Lung (tissue), 12 donors: ENCODE measurements around the gene ZNF281. TPM values are rescaled to one million over a fixed set of nuclear protein-coding genes. Genes with fewer than 3 reads are reported as not detected.

Experiments used
- ATAC-seq: fragments of 200-7000 bp; cut with Tn5 transposase; one replicate; pipeline ENCODE4 v1.9.1; 2020; ENCODE audit warnings: moderate number of reproducible peaks; ENCODE audit not compliant: insufficient read depth, low FRiP score
- DNase-seq, 3 donors: peaks; one replicate each; pipeline ENCODE4 v3.0.0-alpha.2; 2013 to 2017
- H3K27ac ChIP-seq, 2 donors: one replicate each; pipeline ENCODE4 v1.5.1; 2013; ENCODE audit warnings: mild to moderate bottlenecking in 2 of 2, moderate library complexity in 2 of 2, control low read depth in 1 of 2, inconsistent platforms in 1 of 2, low read depth in 1 of 2, low read length in 1 of 2
- H3K27me3 ChIP-seq, 3 donors: one replicate each; pipeline ENCODE4 v1.5.1; 2013; ENCODE audit warnings: low read length in 2 of 3; ENCODE audit not compliant: control insufficient read depth in 3 of 3, insufficient read depth in 3 of 3
- H3K36me3 ChIP-seq, 4 donors: one replicate each; pipeline ENCODE4 v1.5.1; 2013; ENCODE audit warnings: low read length in 4 of 4, mild to moderate bottlenecking in 1 of 4, moderate library complexity in 1 of 4; ENCODE audit not compliant: control insufficient read depth in 4 of 4, insufficient read depth in 4 of 4
- H3K4me1 ChIP-seq, 5 donors: one replicate each; pipeline ENCODE4 v1.5.1; 2013; ENCODE audit warnings: low read length in 5 of 5, mild to moderate bottlenecking in 2 of 5, moderate library complexity in 1 of 5; ENCODE audit not compliant: control insufficient read depth in 5 of 5, insufficient read depth in 5 of 5
- H3K4me3 ChIP-seq: one replicate; pipeline ENCODE4 v1.5.1; 2013; ENCODE audit warnings: mild to moderate bottlenecking, control low read depth, moderate library complexity
- H3K9ac ChIP-seq, 2 donors: one replicate each; pipeline ENCODE4 v1.5.1; 2013; ENCODE audit warnings: low read length in 2 of 2, control low read depth in 1 of 2; ENCODE audit not compliant: insufficient read depth in 1 of 2
- H3K9me3 ChIP-seq, 4 donors: one replicate each; pipeline ENCODE4 v1.5.1; 2013; ENCODE audit warnings: low read length in 3 of 4, mild to moderate bottlenecking in 1 of 4, moderate library complexity in 1 of 4; ENCODE audit not compliant: control insufficient read depth in 4 of 4, insufficient read depth in 3 of 4
- CTCF ChIP-seq: IDR thresholded peaks from 2 replicates; pipeline ENCODE4 v1.5.1; 2012; ENCODE audit warnings: mild to moderate bottlenecking; ENCODE audit errors: control extremely low read depth, extremely low read depth
- WGBS, 2 donors: extraction: QIAGEN DNeasy Blood & Tissue Kit; methylation state at CpG; one replicate each; pipeline ENCODE4 v1.1.7; 2013; 5-methylcytosine and 5-hydroxymethylcytosine counted together
- polyA plus RNA-seq, 2 donors: library from polyadenylated mRNA; stranded (reverse); fragments of 200-250 nt; gene quantifications; one replicate each; pipeline ENCODE4 v1.2.1, GENCODE V29; 2013
- total RNA-seq, 2 donors: library from RNA; depleted of rRNA in 1 of 2; stranded (reverse); fragments of >200 nt in 1 of 2; gene quantifications; one replicate each; pipeline ENCODE4 v1.2.1, GENCODE V29; 2014 to 2021
- donor health status: control.
- donor health status: control.
- donor health status: Bipolar disorder and iron deficiency.
- donor health status: healthy.
- donor health status: DM: yes; HTN: yes; CAD: no.

The ZNF281 gene
- total and polyA plus RNA-seq, 4 donors: 5.4 to 24.8 (median 10.9) TPM

GRCh38 chr1:200392625-200393185 is 17.1 kb downstream of the ZNF281 start:
- no peak for DNase-seq
- TF ChIP-seq CTCF: no peak

GRCh38 chr1:200391747-200392146 is 18.1 kb downstream of the ZNF281 start:
- Histone ChIP-seq H3K9me3 (no peaks in the 10 kb centered on the region), H3K27ac (no peak overlapping the region), H3K36me3 (no peaks in the 10 kb centered on the region), H3K4me3 (no peak overlapping the region), H3K9ac (no peak overlapping the region), H3K27me3 (no peaks in the 10 kb centered on the region), H3K4me1 (peaks cover 0 to 7% (median 0%) of the 10 kb centered on the region in 5 donors)
- DNase-seq: no peak
- 83 to 90% methylated on average over 1 of the region's 1 CpG for WGBS, 2 donors
- TF ChIP-seq CTCF: no peak
- ATAC-seq: no peak

More at GRCh38 chr1:200392625-200393185, 17.1 kb downstream of the ZNF281 start:
- H3K27me3 ChIP-seq: no peaks in the 10 kb centered on the region
- H3K9ac ChIP-seq: no peak overlapping the region
- H3K4me3 ChIP-seq: no peak overlapping the region
- no peaks in the 10 kb centered on the region for H3K9me3 ChIP-seq
- H3K36me3 ChIP-seq: no peaks in the 10 kb centered on the region
- ATAC-seq: no peak
- 88 to 95% methylated on average over 7 of the region's 7 CpGs for WGBS, 2 donors
- peaks cover 0 to 7% (median 0%) of the 10 kb centered on the region in 5 donors for H3K4me1 ChIP-seq
- no peak overlapping the region for H3K27ac ChIP-seq

DNA sequence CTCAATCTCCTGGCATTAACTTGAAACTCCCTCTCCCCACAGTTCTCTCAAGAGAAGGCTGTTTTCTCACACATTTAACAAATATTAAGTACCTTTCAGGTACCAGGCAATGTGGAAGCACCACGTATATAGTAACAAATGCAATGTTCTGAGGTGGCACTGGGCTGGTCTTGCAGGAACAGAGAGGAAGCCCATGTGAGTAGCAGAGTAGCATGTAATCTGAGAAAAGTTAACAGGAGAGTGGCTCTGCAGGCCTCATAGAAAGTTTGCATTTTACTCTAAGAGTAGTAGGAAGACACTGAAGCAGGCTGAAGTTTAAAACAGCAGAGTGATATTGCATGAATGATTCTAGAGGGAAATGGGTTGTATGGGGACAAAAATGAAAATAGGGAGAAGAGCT is 21.0 kb downstream of the ZNF281 start:
- H3K9ac ChIP-seq: no peak overlapping the region
- 79 to 88% methylated on average over 1 of the region's 1 CpG for WGBS, 2 donors
- no peak for TF ChIP-seq CTCF
- no peak overlapping the region for H3K4me3 ChIP-seq
- peaks cover 0 to 7% (median 0%) of the 10 kb centered on the region in 5 donors for H3K4me1 ChIP-seq
- H3K27ac ChIP-seq: no peak overlapping the region
- H3K36me3 ChIP-seq: no peaks in the 10 kb centered on the region
- DNase-seq (no peak), ATAC-seq (no peak)
- no peaks in the 10 kb centered on the region for H3K9me3 ChIP-seq
- H3K27me3 ChIP-seq: no peaks in the 10 kb centered on the region

DNA sequence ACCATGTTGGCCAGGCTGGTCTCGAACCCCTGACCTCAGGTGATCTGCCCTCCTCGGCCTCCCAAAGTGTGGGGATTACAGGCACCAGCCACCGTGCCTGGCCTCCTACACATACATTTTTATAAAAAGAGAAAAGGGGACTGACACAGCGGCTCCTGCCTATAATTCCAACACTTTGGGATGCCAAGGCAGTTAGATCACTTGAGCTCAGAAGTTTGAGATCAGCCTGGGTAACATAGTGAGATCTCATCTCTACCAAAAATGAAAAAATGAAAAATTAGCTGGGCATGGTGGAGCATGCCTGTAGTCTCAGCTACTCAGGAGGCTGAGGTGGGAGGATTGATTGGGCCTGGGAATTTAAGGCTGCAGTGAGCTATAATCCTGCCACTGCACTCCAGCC is 23.4 kb downstream of the ZNF281 start:
- 96 to 98% methylated on average over 4 of the region's 4 CpGs for WGBS, 2 donors

More for the DNA sequence above, 23.4 kb downstream of the ZNF281 start:
- no peak overlapping the region for H3K27ac ChIP-seq
- H3K9me3 ChIP-seq: no peaks in the 10 kb centered on the region
- no peaks in the 10 kb centered on the region for H3K36me3 ChIP-seq
- no peak overlapping the region for H3K9ac ChIP-seq
- H3K4me1 ChIP-seq: peaks cover 0 to 7% (median 0%) of the 10 kb centered on the region in 5 donors
- no peak for TF ChIP-seq CTCF
- H3K4me3 ChIP-seq: no peak overlapping the region
- H3K27me3 ChIP-seq: no peaks in the 10 kb centered on the region
- ATAC-seq (no peak), DNase-seq (no peak)
